ENCODE data around the gene MARCOL.

The MARCOL gene

GRCh38 chr5:148238418-148238794 is at the start of gene MARCOL:
Gene MARCOL (plus strand): TSS chr5:148238525. CDS start chr5:148238598, 73 bp downstream.
- DNase-seq (ENCODE audit: low read depth) = no peak

- no peak for DNase-seq (ENCODE audit: low read depth)
Observed at GRCh38 chr5:148191010-148191409, 47.3 kb upstream of the MARCOL start.

GRCh38 chr5:148193202-148193601 is 45.1 kb upstream of the MARCOL start:
- DNase-seq (ENCODE audit: low read depth) = no peak

GRCh38 chr5:148201151-148201550 is 37.2 kb upstream of the MARCOL start:
- DNase-seq (ENCODE audit: low read depth) = no peak

- DNase-seq (ENCODE audit: low read depth) = no peak
Observed at GRCh38 chr5:148202531-148203203, 35.7 kb upstream of the MARCOL start, which contains the start of gene SPINK6. Gene SPINK6 (plus strand): TSS chr5:148203042. CDS start chr5:148203097, 55 bp downstream.

- DNase-seq (ENCODE audit: low read depth) = no peak
Observed at GRCh38 chr5:148205044-148205806, 33.1 kb upstream of the MARCOL start.

GRCh38 chr5:148205865-148206264 is 32.5 kb upstream of the MARCOL start:
- no peak for DNase-seq (ENCODE audit: low read depth)

- DNase-seq (ENCODE audit: low read depth) = no peak
Observed at GRCh38 chr5:148206620-148207019, 31.7 kb upstream of the MARCOL start.

GRCh38 chr5:148208226-148208625 is 30.1 kb upstream of the MARCOL start:
- no peak for DNase-seq (ENCODE audit: low read depth)

GRCh38 chr5:148209151-148209770 is 29.1 kb upstream of the MARCOL start:
- DNase-seq (ENCODE audit: low read depth) = no peak

- DNase-seq (ENCODE audit: low read depth) = no peak
Observed at GRCh38 chr5:148214665-148215185, 23.6 kb upstream of the MARCOL start.

- no peak for DNase-seq (ENCODE audit: low read depth)
Observed at GRCh38 chr5:148221508-148221907, 16.8 kb upstream of the MARCOL start.

- DNase-seq (ENCODE audit: low read depth) = peak; percentile 6
Observed at GRCh38 chr5:148224117-148224742, 14.1 kb upstream of the MARCOL start.

- DNase-seq (ENCODE audit: low read depth) = no peak
Observed at GRCh38 chr5:148228392-148228984, 9.8 kb upstream of the MARCOL start.

- no peak for DNase-seq (ENCODE audit: low read depth)
Observed at GRCh38 chr5:148229840-148230239, 8.5 kb upstream of the MARCOL start.

GRCh38 chr5:148230240-148230639 is 8.1 kb upstream of the MARCOL start:
- DNase-seq (ENCODE audit: low read depth) = no peak

- DNase-seq (ENCODE audit: low read depth) = no peak
Observed at GRCh38 chr5:148237785-148238417, 424 bp upstream of the MARCOL start.

- no peak for DNase-seq (ENCODE audit: low read depth)
Observed at GRCh38 chr5:148248894-148249293, 10.6 kb downstream of the MARCOL start.

- DNase-seq (ENCODE audit: low read depth) = no peak
Observed at GRCh38 chr5:148255456-148255855, 17.1 kb downstream of the MARCOL start.

GRCh38 chr5:148259288-148259687 is 21.0 kb downstream of the MARCOL start:
- DNase-seq (ENCODE audit: low read depth) = no peak

GRCh38 chr5:148261221-148261620 is 22.9 kb downstream of the MARCOL start:
- no peak for DNase-seq (ENCODE audit: low read depth)

All from ELR (cell line).